DND-41 (cell line): ENCODE measurements around the gene SINHCAF.

Experiments
- ATAC-seq: fragments of 200-7000 bp; cut with Tn5 transposase; 3 replicates; pipeline ENCODE4 v1.9.1; 2021; ENCODE audit warnings: low read depth; ENCODE audit not compliant: insufficient read depth
- DNase-seq: peaks from one replicate; pipeline ENCODE4 v3.0.0-alpha.2; 2020
- H2AFZ ChIP-seq: 2 replicates; pipeline ENCODE4 v1.6.0; 2012; ENCODE audit warnings: low read depth, low read length
- H3K27ac ChIP-seq: 2 replicates; pipeline ENCODE4 v1.5.1; 2012; ENCODE audit warnings: low read length, inconsistent platforms
- H3K27me3 ChIP-seq: fragments of 200-600 bp; sonication (generic); 2 replicates; pipeline ENCODE4 v1.6.0; 2012; ENCODE audit warnings: low read length, mild to moderate bottlenecking, inconsistent platforms; ENCODE audit not compliant: insufficient read depth, poor library complexity
- H3K36me3 ChIP-seq: 2 replicates; pipeline ENCODE4 v1.5.1; 2012; ENCODE audit warnings: low read length, inconsistent platforms; ENCODE audit not compliant: insufficient read depth
- H3K4me1 ChIP-seq: 2 replicates; pipeline ENCODE4 v1.5.1; 2012; ENCODE audit warnings: mild to moderate bottlenecking, low read length; ENCODE audit not compliant: insufficient read depth
- H3K4me2 ChIP-seq: 2 replicates; pipeline ENCODE4 v1.6.0; 2012; ENCODE audit warnings: mild to moderate bottlenecking, moderate library complexity, low read length, inconsistent platforms; ENCODE audit not compliant: insufficient read depth
- H3K4me3 ChIP-seq, 2 experiments: fragments of 200-600 bp in 1 of 2; shearing (Covaris generic) in 1 of 2; 2 replicates each; pipeline ENCODE4 v1.5.1; 2012 to 2016; ENCODE audit warnings: inconsistent platforms in 2 of 2, low read length in 2 of 2, mild to moderate bottlenecking in 2 of 2, low read depth in 1 of 2, moderate library complexity in 1 of 2
- H3K79me2 ChIP-seq: 2 replicates; pipeline ENCODE4 v1.6.0; 2012; ENCODE audit warnings: low read length, inconsistent platforms; ENCODE audit not compliant: insufficient read depth
- H3K9ac ChIP-seq: 2 replicates; pipeline ENCODE4 v1.6.0; 2012; ENCODE audit warnings: low read depth, mild to moderate bottlenecking, inconsistent platforms, low read length, moderate library complexity
- H3K9me3 ChIP-seq: 2 replicates; pipeline ENCODE4 v1.5.1; 2012; ENCODE audit warnings: low read length, moderate library complexity, mild to moderate bottlenecking, inconsistent platforms; ENCODE audit not compliant: insufficient read depth, severe bottlenecking
- H4K20me1 ChIP-seq: 2 replicates; pipeline ENCODE4 v1.6.0; 2012; ENCODE audit warnings: low read length; ENCODE audit not compliant: insufficient read depth
- EZH2 ChIP-seq: IDR thresholded peaks from 3 replicates; pipeline ENCODE4 v1.6.1; 2012; ENCODE audit warnings: borderline replicate concordance, low read depth, mild to moderate bottlenecking, moderate library complexity, low read length, inconsistent platforms; ENCODE audit not compliant: severe bottlenecking
- TF ChIP-seq, protein P1 (sequence below): IDR thresholded peaks from 2 replicates; pipeline ENCODE4 v1.5.1; 2012; ENCODE audit warnings: borderline replicate concordance, low read length, moderate library complexity, mild to moderate bottlenecking; ENCODE audit not compliant: poor library complexity, severe bottlenecking; ENCODE audit errors: extremely low read depth

Gene SINHCAF

DNA sequence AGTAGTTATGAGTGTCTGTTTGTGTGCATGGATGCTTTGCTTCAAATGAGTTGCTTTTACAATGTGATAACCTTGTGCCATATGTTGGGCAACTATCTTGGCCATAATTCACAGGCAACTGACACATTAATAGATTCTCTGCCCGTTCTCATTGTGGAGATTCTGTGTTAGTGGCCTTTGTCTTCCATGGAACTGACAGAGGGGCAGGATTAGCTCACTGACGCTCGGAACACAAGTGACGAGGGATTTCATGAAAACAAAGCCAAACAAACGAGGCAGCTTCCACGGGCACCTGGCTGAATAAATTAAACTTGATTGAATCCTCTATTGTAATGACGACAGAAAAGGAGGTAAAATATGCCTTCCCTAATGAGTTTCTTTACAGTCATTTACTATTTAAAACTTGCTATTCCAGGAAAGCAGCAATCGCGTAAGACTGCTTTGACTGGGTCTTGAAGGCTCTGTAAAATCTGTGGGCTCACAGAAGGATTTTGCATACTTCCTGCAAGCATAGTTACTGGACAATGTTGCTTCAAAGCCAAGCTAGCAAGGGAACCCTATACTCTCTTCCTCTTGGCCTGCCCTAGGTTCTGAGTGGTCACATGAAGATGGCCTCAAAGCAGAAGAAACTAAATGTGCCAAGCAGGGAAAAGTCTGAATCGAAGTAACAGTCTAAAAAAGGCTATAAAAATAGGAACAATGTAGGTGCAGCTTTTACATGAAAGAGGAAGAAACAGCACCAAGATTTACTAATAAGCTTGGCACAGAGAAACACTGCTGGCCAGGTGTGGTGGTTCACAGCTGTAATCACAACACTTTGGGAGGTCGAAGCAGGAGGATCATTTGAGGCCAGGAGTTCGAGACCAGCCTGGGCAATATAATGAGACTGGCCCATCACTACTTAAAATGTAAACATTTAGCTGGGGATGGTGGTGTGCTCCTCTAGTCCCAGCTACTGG, 28.1 kb upstream of the SINHCAF start:
- no peak overlapping the region for H3K4me2 ChIP-seq
- no peak overlapping the region for H3K9ac ChIP-seq
- H3K79me2 ChIP-seq, result no peaks in the 10 kb centered on the region
- TF ChIP-seq, protein P1, sequence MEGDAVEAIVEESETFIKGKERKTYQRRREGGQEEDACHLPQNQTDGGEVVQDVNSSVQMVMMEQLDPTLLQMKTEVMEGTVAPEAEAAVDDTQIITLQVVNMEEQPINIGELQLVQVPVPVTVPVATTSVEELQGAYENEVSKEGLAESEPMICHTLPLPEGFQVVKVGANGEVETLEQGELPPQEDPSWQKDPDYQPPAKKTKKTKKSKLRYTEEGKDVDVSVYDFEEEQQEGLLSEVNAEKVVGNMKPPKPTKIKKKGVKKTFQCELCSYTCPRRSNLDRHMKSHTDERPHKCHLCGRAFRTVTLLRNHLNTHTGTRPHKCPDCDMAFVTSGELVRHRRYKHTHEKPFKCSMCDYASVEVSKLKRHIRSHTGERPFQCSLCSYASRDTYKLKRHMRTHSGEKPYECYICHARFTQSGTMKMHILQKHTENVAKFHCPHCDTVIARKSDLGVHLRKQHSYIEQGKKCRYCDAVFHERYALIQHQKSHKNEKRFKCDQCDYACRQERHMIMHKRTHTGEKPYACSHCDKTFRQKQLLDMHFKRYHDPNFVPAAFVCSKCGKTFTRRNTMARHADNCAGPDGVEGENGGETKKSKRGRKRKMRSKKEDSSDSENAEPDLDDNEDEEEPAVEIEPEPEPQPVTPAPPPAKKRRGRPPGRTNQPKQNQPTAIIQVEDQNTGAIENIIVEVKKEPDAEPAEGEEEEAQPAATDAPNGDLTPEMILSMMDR, result no peak
- no peak for TF ChIP-seq EZH2
- H3K27ac ChIP-seq, result no peak overlapping the region
- H4K20me1 ChIP-seq, result no peaks in the 10 kb centered on the region
- ATAC-seq (no peak), DNase-seq (no peak)
- no peak overlapping the region for H3K4me3 ChIP-seq
- H3K9me3 ChIP-seq, result no peaks in the 10 kb centered on the region
- peaks cover 6% of the 10 kb centered on the region for H3K27me3 ChIP-seq
- no peaks in the 10 kb centered on the region for H3K36me3 ChIP-seq
- H2AFZ ChIP-seq, result no peak overlapping the region
- no peaks in the 10 kb centered on the region for H3K4me1 ChIP-seq

DNA sequence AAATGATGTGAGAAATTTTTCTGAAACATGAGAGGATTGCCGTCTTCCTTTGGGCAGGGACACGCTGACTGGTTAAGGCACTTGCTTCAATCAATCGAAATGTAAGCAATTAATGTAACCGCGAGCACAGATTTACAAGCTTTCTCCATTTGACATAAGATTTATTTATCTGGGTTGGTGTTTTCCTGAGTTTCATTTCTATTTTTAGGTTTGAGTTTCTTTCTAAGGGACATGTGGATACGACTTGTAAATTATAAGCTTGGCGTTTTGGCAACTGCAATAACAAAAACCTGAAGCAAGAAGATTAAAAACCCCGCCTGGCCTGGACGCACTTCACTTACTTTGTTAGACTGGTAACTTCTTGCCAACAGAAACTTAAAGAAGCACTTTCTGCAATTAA, 20.3 kb upstream of the SINHCAF start:
- Histone ChIP-seq H3K9me3 (no peaks in the 10 kb centered on the region), H3K9ac (no peak overlapping the region), H3K4me1 (no peaks in the 10 kb centered on the region), H2AFZ (no peak overlapping the region), H3K36me3 (no peaks in the 10 kb centered on the region), H3K4me3 (no peak overlapping the region), H3K27me3 (peaks cover 6% of the 10 kb centered on the region), H3K27ac (no peak overlapping the region), H4K20me1 (no peaks in the 10 kb centered on the region), H3K79me2 (no peaks in the 10 kb centered on the region), H3K4me2 (no peak overlapping the region)
- ATAC-seq (no peak), DNase-seq (no peak)
- TF ChIP-seq EZH2, result no peak
- TF ChIP-seq, protein P1, result no peak

DNA sequence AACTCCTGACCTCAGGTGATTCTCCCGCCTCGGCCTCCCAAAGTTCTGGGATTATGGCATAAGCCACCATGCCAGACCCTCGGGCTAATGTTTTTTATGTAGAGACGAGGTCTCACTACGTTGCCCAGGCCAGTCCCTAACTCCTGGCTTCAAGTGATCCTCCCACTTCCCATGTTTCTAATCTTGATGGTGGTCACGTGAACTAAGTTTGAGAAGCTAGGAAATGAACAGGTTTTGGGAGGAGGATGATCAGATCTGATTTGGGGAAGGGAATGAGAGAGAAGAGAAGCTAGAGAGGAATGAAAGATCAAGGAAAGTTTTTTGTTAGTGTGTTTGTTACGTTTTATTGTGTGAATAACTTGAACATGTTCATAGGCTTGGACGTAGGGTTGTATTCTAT, 17.2 kb upstream of the SINHCAF start:
- H3K4me1 ChIP-seq, result no peaks in the 10 kb centered on the region
- H3K9ac ChIP-seq, result no peak overlapping the region
- no peak overlapping the region for H3K27ac ChIP-seq
- TF ChIP-seq, protein P1, result no peak
- TF ChIP-seq EZH2, result no peak
- no peak overlapping the region for H2AFZ ChIP-seq
- H3K27me3 ChIP-seq, result no peaks in the 10 kb centered on the region
- no peak overlapping the region for H3K4me2 ChIP-seq
- H3K36me3 ChIP-seq, result no peaks in the 10 kb centered on the region
- no peak for DNase-seq
- no peak for ATAC-seq
- no peaks in the 10 kb centered on the region for H4K20me1 ChIP-seq
- no peak overlapping the region for H3K4me3 ChIP-seq
- no peaks in the 10 kb centered on the region for H3K79me2 ChIP-seq
- no peaks in the 10 kb centered on the region for H3K9me3 ChIP-seq
